ENCODE results near the gene PSG5.
"Not testable (repeated sequence)": the region's sequence is repeated elsewhere in the genome, so short reads cannot be mapped to it uniquely, and the experiment has no call there.

The PSG5 gene

GRCh38 chr19:43179569-43180147, 6.7 kb downstream of the PSG5 start:
- not testable (repeated sequence) for DNase-seq (ENCODE audit: low read depth)

GRCh38 chr19:43178577-43178976, 7.8 kb downstream of the PSG5 start:
- H3K4me3 ChIP-seq (ENCODE audit: low read length); H3K4me1 ChIP-seq (ENCODE audit: control insufficient read depth, insufficient read depth, low read length); H3K9ac ChIP-seq (ENCODE audit: low read length); H3K36me3 ChIP-seq (ENCODE audit: control insufficient read depth, insufficient read depth, low read length, severe bottlenecking); H3K27me3 ChIP-seq (replicated peaks; ENCODE audit: control insufficient read depth, insufficient read depth, low read length); DNase-seq (ENCODE audit: low read depth); H3K9me3 ChIP-seq (ENCODE audit: control insufficient read depth, low read length): not testable (repeated sequence)

More at GRCh38 chr19:43179569-43180147, 6.7 kb downstream of the PSG5 start:
- not testable (repeated sequence) for H3K4me1 ChIP-seq (ENCODE audit: control insufficient read depth, insufficient read depth, low read length); H3K4me3 ChIP-seq (ENCODE audit: low read length); H3K9me3 ChIP-seq (ENCODE audit: control insufficient read depth, low read length); H3K27me3 ChIP-seq (replicated peaks; ENCODE audit: control insufficient read depth, insufficient read depth, low read length); H3K9ac ChIP-seq (ENCODE audit: low read length); H3K36me3 ChIP-seq (ENCODE audit: control insufficient read depth, insufficient read depth, low read length, severe bottlenecking)

- H3K9me3 ChIP-seq (ENCODE audit: control insufficient read depth, low read length); DNase-seq (ENCODE audit: low read depth); H3K4me1 ChIP-seq (ENCODE audit: control insufficient read depth, insufficient read depth, low read length); H3K4me3 ChIP-seq (ENCODE audit: low read length); H3K36me3 ChIP-seq (ENCODE audit: control insufficient read depth, insufficient read depth, low read length, severe bottlenecking); H3K27me3 ChIP-seq (replicated peaks; ENCODE audit: control insufficient read depth, insufficient read depth, low read length); H3K9ac ChIP-seq (ENCODE audit: low read length): not testable (repeated sequence)
Measured at GRCh38 chr19:43165906-43166305, 20.4 kb downstream of the PSG5 start.

GRCh38 chr19:43163135-43163534, 23.2 kb downstream of the PSG5 start:
- not testable (repeated sequence) for H3K4me1 ChIP-seq (ENCODE audit: control insufficient read depth, insufficient read depth, low read length); H3K9ac ChIP-seq (ENCODE audit: low read length); DNase-seq (ENCODE audit: low read depth); H3K27me3 ChIP-seq (replicated peaks; ENCODE audit: control insufficient read depth, insufficient read depth, low read length); H3K9me3 ChIP-seq (ENCODE audit: control insufficient read depth, low read length); H3K4me3 ChIP-seq (ENCODE audit: low read length); H3K36me3 ChIP-seq (ENCODE audit: control insufficient read depth, insufficient read depth, low read length, severe bottlenecking)

- H3K9me3 ChIP-seq (ENCODE audit: control insufficient read depth, low read length); H3K4me3 ChIP-seq (ENCODE audit: low read length); H3K4me1 ChIP-seq (ENCODE audit: control insufficient read depth, insufficient read depth, low read length); H3K36me3 ChIP-seq (ENCODE audit: control insufficient read depth, insufficient read depth, low read length, severe bottlenecking); H3K27me3 ChIP-seq (replicated peaks; ENCODE audit: control insufficient read depth, insufficient read depth, low read length); H3K9ac ChIP-seq (ENCODE audit: low read length); DNase-seq (ENCODE audit: low read depth): not testable (repeated sequence)
Measured at GRCh38 chr19:43162261-43162660, 24.1 kb downstream of the PSG5 start.

GRCh38 chr19:43152214-43152613, 34.1 kb downstream of the PSG5 start:
- no peaks in the 10 kb centered on the region for H3K36me3 ChIP-seq (ENCODE audit: control insufficient read depth, insufficient read depth, low read length, severe bottlenecking)
- no peak overlapping the region for H3K4me3 ChIP-seq (ENCODE audit: low read length)
- H3K4me1 ChIP-seq (ENCODE audit: control insufficient read depth, insufficient read depth, low read length) = no peaks in the 10 kb centered on the region
- H3K9me3 ChIP-seq (ENCODE audit: control insufficient read depth, low read length) = no peaks in the 10 kb centered on the region
- no peaks in the 10 kb centered on the region for H3K27me3 ChIP-seq (replicated peaks; ENCODE audit: control insufficient read depth, insufficient read depth, low read length)
- H3K9ac ChIP-seq (ENCODE audit: low read length) = no peak overlapping the region
- no peak for DNase-seq (ENCODE audit: low read depth)

- H3K36me3 ChIP-seq (ENCODE audit: control insufficient read depth, insufficient read depth, low read length, severe bottlenecking); H3K4me3 ChIP-seq (ENCODE audit: low read length); H3K9me3 ChIP-seq (ENCODE audit: control insufficient read depth, low read length); H3K9ac ChIP-seq (ENCODE audit: low read length); H3K4me1 ChIP-seq (ENCODE audit: control insufficient read depth, insufficient read depth, low read length); DNase-seq (ENCODE audit: low read depth); H3K27me3 ChIP-seq (replicated peaks; ENCODE audit: control insufficient read depth, insufficient read depth, low read length): not testable (repeated sequence)
Measured at GRCh38 chr19:43149788-43150187, 36.5 kb downstream of the PSG5 start.

GRCh38 chr19:43148233-43148632, 38.1 kb downstream of the PSG5 start:
- H3K4me3 ChIP-seq (ENCODE audit: low read length) = no peak overlapping the region
- DNase-seq (ENCODE audit: low read depth) = no peak
- H3K9me3 ChIP-seq (ENCODE audit: control insufficient read depth, low read length) = no peaks in the 10 kb centered on the region
- H3K9ac ChIP-seq (ENCODE audit: low read length) = no peak overlapping the region
- no peaks in the 10 kb centered on the region for H3K4me1 ChIP-seq (ENCODE audit: control insufficient read depth, insufficient read depth, low read length)
- H3K36me3 ChIP-seq (ENCODE audit: control insufficient read depth, insufficient read depth, low read length, severe bottlenecking) = no peaks in the 10 kb centered on the region
- H3K27me3 ChIP-seq (replicated peaks; ENCODE audit: control insufficient read depth, insufficient read depth, low read length) = no peaks in the 10 kb centered on the region

- not testable (repeated sequence) for H3K4me1 ChIP-seq (ENCODE audit: control insufficient read depth, insufficient read depth, low read length); H3K4me3 ChIP-seq (ENCODE audit: low read length); DNase-seq (ENCODE audit: low read depth); H3K36me3 ChIP-seq (ENCODE audit: control insufficient read depth, insufficient read depth, low read length, severe bottlenecking); H3K27me3 ChIP-seq (replicated peaks; ENCODE audit: control insufficient read depth, insufficient read depth, low read length); H3K9me3 ChIP-seq (ENCODE audit: control insufficient read depth, low read length); H3K9ac ChIP-seq (ENCODE audit: low read length)
Measured at GRCh38 chr19:43141763-43142162, 44.6 kb downstream of the PSG5 start.

- no peaks in the 10 kb centered on the region for H3K9me3 ChIP-seq (ENCODE audit: control insufficient read depth, low read length)
- no peak overlapping the region for H3K9ac ChIP-seq (ENCODE audit: low read length)
- H3K4me1 ChIP-seq (ENCODE audit: control insufficient read depth, insufficient read depth, low read length) = no peaks in the 10 kb centered on the region
- H3K4me3 ChIP-seq (ENCODE audit: low read length) = no peak overlapping the region
- DNase-seq (ENCODE audit: low read depth) = no peak
- no peaks in the 10 kb centered on the region for H3K36me3 ChIP-seq (ENCODE audit: control insufficient read depth, insufficient read depth, low read length, severe bottlenecking)
- H3K27me3 ChIP-seq (replicated peaks; ENCODE audit: control insufficient read depth, insufficient read depth, low read length) = no peaks in the 10 kb centered on the region
Measured at GRCh38 chr19:43132696-43133095, 53.6 kb downstream of the PSG5 start.

GRCh38 chr19:43131281-43131842, 55.0 kb downstream of the PSG5 start:
- not testable (repeated sequence) for H3K9me3 ChIP-seq (ENCODE audit: control insufficient read depth, low read length); H3K4me1 ChIP-seq (ENCODE audit: control insufficient read depth, insufficient read depth, low read length); H3K4me3 ChIP-seq (ENCODE audit: low read length); H3K36me3 ChIP-seq (ENCODE audit: control insufficient read depth, insufficient read depth, low read length, severe bottlenecking); DNase-seq (ENCODE audit: low read depth); H3K27me3 ChIP-seq (replicated peaks; ENCODE audit: control insufficient read depth, insufficient read depth, low read length); H3K9ac ChIP-seq (ENCODE audit: low read length)

- DNase-seq (ENCODE audit: low read depth); H3K9ac ChIP-seq (ENCODE audit: low read length); H3K4me1 ChIP-seq (ENCODE audit: control insufficient read depth, insufficient read depth, low read length); H3K36me3 ChIP-seq (ENCODE audit: control insufficient read depth, insufficient read depth, low read length, severe bottlenecking); H3K27me3 ChIP-seq (replicated peaks; ENCODE audit: control insufficient read depth, insufficient read depth, low read length); H3K9me3 ChIP-seq (ENCODE audit: control insufficient read depth, low read length); H3K4me3 ChIP-seq (ENCODE audit: low read length): not testable (repeated sequence)
Measured at GRCh38 chr19:43129197-43129596, 57.1 kb downstream of the PSG5 start.

All from adipocyte (in vitro differentiated cells).